T-helper 17 cell (primary cell): ENCODE results near the gene SPA17. TPM values are rescaled to one million over a fixed set of nuclear protein-coding genes. Genes with fewer than 3 reads are reported as not detected.

Experiments
- ATAC-seq: fragments of 150-1000 bp; cut with Tn5 transposase; 2 replicates; pipeline ENCODE4 v1.10.0; 2021; ENCODE audit warnings: mild to moderate bottlenecking, moderate library complexity
- DNase-seq, 3 donors: peaks; one replicate each; pipeline versions ENCODE4 v3.0.0 to v3.0.0-alpha.2; 2020 to 2021
- H3K9me3 ChIP-seq: one replicate; pipeline ENCODE4 v1.7.0; 2013; ENCODE audit warnings: low read length, mild to moderate bottlenecking; ENCODE audit not compliant: control insufficient read depth, poor library complexity, severe bottlenecking
- H3K27ac Mint-ChIP-seq: one replicate; pipeline ENCODE4 v1.8.0; 2022; ENCODE audit warnings: mild to moderate bottlenecking, moderate library complexity, mixed read lengths
- H3K27me3 Mint-ChIP-seq: one replicate; pipeline ENCODE4 v1.8.0; 2022; ENCODE audit warnings: mixed read lengths
- H3K36me3 Mint-ChIP-seq: one replicate; pipeline ENCODE4 v1.8.0; 2022; ENCODE audit warnings: low read depth, mixed read lengths
- H3K4me1 Mint-ChIP-seq: one replicate; pipeline ENCODE4 v1.8.0; 2022; ENCODE audit warnings: mild to moderate bottlenecking, mixed read lengths
- H3K4me3 Mint-ChIP-seq: one replicate; pipeline ENCODE4 v1.8.0; 2022; ENCODE audit warnings: mild to moderate bottlenecking, moderate library complexity, mixed read lengths
- total RNA-seq, 4 donors: library from RNA in 2 of 4; stranded (reverse) in 2 of 4; gene quantifications; one replicate each; pipeline ENCODE4 v1.2.3 and lab custom pipeline; 2022 to 2026

The SPA17 gene
- total RNA-seq, 2 donors from 2014 or later: 0.67 to 1.1 TPM

DNA sequence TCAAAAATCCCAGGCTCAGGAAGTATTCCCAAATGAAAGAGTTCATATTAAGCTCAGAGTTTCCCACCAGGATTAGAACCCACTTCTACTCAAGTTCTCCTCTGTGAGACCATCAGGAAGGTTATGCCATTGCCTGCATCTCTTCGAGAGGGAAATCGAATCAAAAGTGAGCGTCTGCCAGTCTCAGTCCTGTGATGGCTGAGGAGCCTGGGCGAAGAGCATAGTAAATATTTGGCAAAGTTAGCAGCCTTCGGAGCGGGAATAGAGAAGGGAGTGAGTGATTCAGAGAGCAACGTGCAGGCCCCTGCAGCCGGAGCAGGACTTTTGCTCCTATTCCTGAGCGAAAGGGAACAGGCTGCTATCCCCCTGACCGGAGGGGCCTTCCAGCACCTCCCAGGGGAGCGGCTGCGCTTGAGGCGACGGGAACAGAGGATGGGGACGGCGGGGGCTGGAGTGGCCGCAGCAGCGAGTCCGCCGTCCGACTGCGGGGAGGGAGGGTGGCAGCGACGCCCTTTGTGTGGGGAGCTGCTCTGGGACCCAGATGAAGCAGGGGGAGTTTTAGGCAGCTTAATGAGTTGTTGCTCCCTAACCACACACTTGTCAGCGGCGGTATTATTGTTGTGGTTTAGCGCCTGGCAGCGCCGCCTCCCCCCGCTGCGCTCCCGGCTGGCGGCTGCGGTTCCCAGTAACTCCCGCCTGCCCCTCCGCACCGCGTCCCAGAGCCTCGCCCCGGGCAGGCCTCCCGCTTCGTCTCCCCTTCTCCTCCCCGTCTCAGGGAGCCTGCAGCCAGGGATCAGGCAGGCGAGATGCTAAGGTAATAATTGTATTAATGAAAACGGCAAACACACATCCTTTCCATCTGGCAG, 44.3 kb downstream of the SPA17 start:
- Mint-ChIP-seq H3K4me1 (peaks cover 23% of the 10 kb centered on the region), H3K27me3 (peaks cover 80% of the 10 kb centered on the region), H3K27ac (peak overlapping the region; percentile 79), H3K36me3 (peaks cover 2% of the 10 kb centered on the region), H3K4me3 (peak overlapping the region; percentile 87)
- peaks cover 1% of the 10 kb centered on the region for H3K9me3 ChIP-seq
- DNase-seq (peak in 1 of 3 donors; percentile 13), ATAC-seq (peak; percentile 80)

- Mint-ChIP-seq H3K27ac (no peak overlapping the region), H3K4me3 (peak overlapping the region; percentile 87)
Measured at GRCh38 chr11:124718801-124719200, 45.1 kb downstream of the SPA17 start.

GRCh38 chr11:124719534-124719933, 45.8 kb downstream of the SPA17 start:
- peaks cover 76% of the 10 kb centered on the region for H3K27me3 Mint-ChIP-seq
- H3K27ac Mint-ChIP-seq: no peak overlapping the region
- DNase-seq: no peak
- H3K9me3 ChIP-seq: no peaks in the 10 kb centered on the region
- H3K36me3 Mint-ChIP-seq: no peaks in the 10 kb centered on the region
- no peak overlapping the region for H3K4me3 Mint-ChIP-seq
- peaks cover 23% of the 10 kb centered on the region for H3K4me1 Mint-ChIP-seq
- ATAC-seq: no peak

More at GRCh38 chr11:124718801-124719200, 45.1 kb downstream of the SPA17 start:
- Mint-ChIP-seq H3K4me1 (peaks cover 23% of the 10 kb centered on the region), H3K27me3 (peaks cover 76% of the 10 kb centered on the region), H3K36me3 (no peaks in the 10 kb centered on the region)
- no peaks in the 10 kb centered on the region for H3K9me3 ChIP-seq
- ATAC-seq: no peak
- no peak for DNase-seq

GRCh38 chr11:124722176-124722575, 48.5 kb downstream of the SPA17 start:
- Mint-ChIP-seq H3K27me3 (peaks cover 76% of the 10 kb centered on the region), H3K36me3 (peaks cover 2% of the 10 kb centered on the region), H3K4me3 (no peak overlapping the region), H3K4me1 (peaks cover 31% of the 10 kb centered on the region), H3K27ac (no peak overlapping the region)
- no peak for ATAC-seq
- DNase-seq: no peak
- no peaks in the 10 kb centered on the region for H3K9me3 ChIP-seq

DNA sequence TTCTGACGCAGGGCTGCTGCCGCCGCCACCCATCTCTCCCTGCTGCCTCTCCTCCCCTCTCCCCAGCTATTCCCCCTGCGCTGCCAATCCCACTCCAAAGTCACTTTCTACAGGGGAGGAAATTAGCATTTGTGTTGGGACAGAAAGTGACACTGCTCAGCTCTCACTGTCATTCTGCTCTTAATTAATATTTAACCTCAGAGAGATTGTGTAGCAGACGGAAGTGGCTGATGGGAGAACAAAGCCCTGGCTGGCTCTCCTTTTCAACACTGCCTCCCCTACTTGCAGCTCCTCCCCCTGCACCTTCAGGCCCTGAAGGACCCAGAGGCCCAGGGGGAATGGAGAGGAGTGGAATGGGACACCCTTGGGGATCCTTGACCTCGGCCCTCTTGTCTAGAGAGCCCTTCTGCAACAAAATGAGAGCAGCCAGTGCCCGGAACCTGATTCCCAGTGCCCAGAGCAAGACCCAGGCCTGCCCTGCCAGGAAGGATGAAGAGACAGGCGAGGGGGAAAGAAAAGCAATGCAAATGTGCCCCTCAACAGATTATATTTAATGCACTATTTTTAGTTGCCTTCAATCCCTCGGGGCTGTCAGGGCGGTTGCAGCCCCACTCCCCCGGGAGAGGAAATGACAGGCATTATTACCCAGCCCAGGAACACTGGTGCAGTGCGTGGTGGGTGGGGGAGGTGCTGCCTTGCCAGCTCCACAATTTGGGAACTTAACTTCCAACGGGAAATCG, 51.4 kb downstream of the SPA17 start:
- Mint-ChIP-seq H3K27me3 (peaks cover 51% of the 10 kb centered on the region), H3K4me1 (peaks cover 23% of the 10 kb centered on the region), H3K36me3 (peaks cover 2% of the 10 kb centered on the region), H3K4me3 (no peak overlapping the region), H3K27ac (peak overlapping the region; percentile 37)
- DNase-seq (no peak), ATAC-seq (no peak)
- H3K9me3 ChIP-seq: no peaks in the 10 kb centered on the region

- H3K27me3 Mint-ChIP-seq: peaks cover 50% of the 10 kb centered on the region
- no peak for DNase-seq
- peaks cover 23% of the 10 kb centered on the region for H3K4me1 Mint-ChIP-seq
- peaks cover 2% of the 10 kb centered on the region for H3K36me3 Mint-ChIP-seq
- H3K9me3 ChIP-seq: no peaks in the 10 kb centered on the region
- no peak overlapping the region for H3K4me3 Mint-ChIP-seq
- no peak for ATAC-seq
- peak overlapping the region; percentile 32 for H3K27ac Mint-ChIP-seq
Measured at GRCh38 chr11:124725719-124726105, 52.0 kb downstream of the SPA17 start.

GRCh38 chr11:124727474-124727873, 53.8 kb downstream of the SPA17 start:
- H3K9me3 ChIP-seq: no peaks in the 10 kb centered on the region
- DNase-seq (no peak), ATAC-seq (no peak)
- no peak overlapping the region for H3K27ac Mint-ChIP-seq
- H3K27me3 Mint-ChIP-seq: peaks cover 34% of the 10 kb centered on the region
- peaks cover 2% of the 10 kb centered on the region for H3K36me3 Mint-ChIP-seq
- no peak overlapping the region for H3K4me3 Mint-ChIP-seq
- peaks cover 17% of the 10 kb centered on the region for H3K4me1 Mint-ChIP-seq

GRCh38 chr11:124728134-124728533, 54.4 kb downstream of the SPA17 start:
- no peaks in the 10 kb centered on the region for H3K9me3 ChIP-seq
- Mint-ChIP-seq H3K27ac (no peak overlapping the region), H3K4me3 (no peak overlapping the region), H3K27me3 (peaks cover 28% of the 10 kb centered on the region), H3K36me3 (peaks cover 2% of the 10 kb centered on the region), H3K4me1 (peaks cover 12% of the 10 kb centered on the region)
- DNase-seq (no peak), ATAC-seq (no peak)

- Mint-ChIP-seq H3K4me3 (no peak overlapping the region), H3K36me3 (peaks cover 2% of the 10 kb centered on the region), H3K4me1 (peaks cover 12% of the 10 kb centered on the region), H3K27ac (no peak overlapping the region), H3K27me3 (peaks cover 18% of the 10 kb centered on the region)
- H3K9me3 ChIP-seq: no peaks in the 10 kb centered on the region
- DNase-seq: no peak
- ATAC-seq: no peak
Measured at GRCh38 chr11:124729571-124729970, 55.9 kb downstream of the SPA17 start.

GRCh38 chr11:124732230-124732629, 58.5 kb downstream of the SPA17 start:
- DNase-seq (no peak), ATAC-seq (no peak)
- Mint-ChIP-seq H3K27me3 (no peaks in the 10 kb centered on the region), H3K4me3 (no peak overlapping the region), H3K4me1 (peaks cover 12% of the 10 kb centered on the region), H3K27ac (no peak overlapping the region), H3K36me3 (no peaks in the 10 kb centered on the region)
- H3K9me3 ChIP-seq: no peaks in the 10 kb centered on the region

DNA sequence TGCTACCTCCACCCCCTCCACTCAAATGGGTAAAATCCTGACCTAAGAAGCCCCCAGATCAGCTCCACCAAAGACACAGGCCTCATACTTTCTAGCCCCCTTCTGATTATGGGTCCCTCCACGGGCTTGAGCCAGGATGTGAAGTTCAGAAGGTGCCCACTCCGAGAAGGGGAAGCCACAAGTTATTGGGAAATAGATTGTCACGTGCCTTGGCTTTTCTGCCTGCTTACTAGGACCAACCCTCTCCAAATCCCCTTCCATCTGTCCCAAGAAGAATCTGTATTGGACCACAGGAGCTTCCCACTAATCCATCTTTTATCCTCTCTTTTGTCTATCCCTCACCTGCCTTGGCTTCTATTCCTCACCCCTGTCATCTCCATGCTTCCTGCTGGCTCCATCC, 63.0 kb downstream of the SPA17 start:
- Mint-ChIP-seq H3K27ac (peak overlapping the region; percentile 9), H3K27me3 (peaks cover 13% of the 10 kb centered on the region), H3K36me3 (no peaks in the 10 kb centered on the region), H3K4me3 (no peak overlapping the region), H3K4me1 (peaks cover 24% of the 10 kb centered on the region)
- no peaks in the 10 kb centered on the region for H3K9me3 ChIP-seq
- DNase-seq (no peak), ATAC-seq (no peak)

DNA sequence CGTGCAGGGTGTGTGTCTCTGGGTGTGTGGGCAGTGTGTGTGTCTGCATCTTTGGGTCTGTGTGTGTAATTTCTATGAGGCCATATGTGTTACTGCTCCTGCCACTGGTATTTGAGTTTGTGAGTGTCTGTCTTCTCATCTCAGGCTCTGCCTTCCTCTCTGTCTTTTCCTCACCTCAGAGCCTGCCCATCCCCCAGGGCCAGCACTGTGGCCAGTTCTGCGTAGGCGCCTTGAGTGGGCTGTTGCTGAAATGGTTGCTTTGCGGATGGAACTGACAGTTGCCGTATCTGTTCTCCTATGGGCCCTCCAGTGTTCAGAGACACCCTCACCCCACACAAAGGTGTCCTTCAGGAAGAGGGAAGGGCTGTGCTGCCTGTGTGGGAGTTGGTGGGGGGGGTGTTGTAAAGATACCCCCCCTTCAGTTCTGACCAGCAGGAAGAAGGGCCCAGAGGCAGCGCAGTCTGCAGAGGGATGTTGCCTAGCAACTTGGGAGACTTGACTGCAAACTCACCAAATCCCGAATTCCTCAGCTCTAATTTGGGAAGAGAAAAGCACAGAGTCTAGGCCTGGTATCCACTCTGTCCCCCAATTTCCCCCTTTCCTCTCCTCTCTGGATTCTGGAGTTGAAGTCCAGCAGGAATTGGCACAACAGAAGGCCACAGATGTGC, 64.1 kb downstream of the SPA17 start:
- Mint-ChIP-seq H3K27me3 (peaks cover 13% of the 10 kb centered on the region), H3K4me1 (peaks cover 24% of the 10 kb centered on the region), H3K36me3 (no peaks in the 10 kb centered on the region), H3K27ac (no peak overlapping the region), H3K4me3 (no peak overlapping the region)
- DNase-seq (no peak), ATAC-seq (no peak)
- no peaks in the 10 kb centered on the region for H3K9me3 ChIP-seq
